ENCODE data around the gene GCDH.
"Not testable (repeated sequence)": the region's sequence is repeated elsewhere in the genome, so short reads cannot be mapped to it uniquely, and the experiment has no call there.

Gene GCDH

GRCh38 chr19:12890787-12891552 lies at the start of gene GCDH:
Gene GCDH, plus strand, starts transcription at chr19:12891160. Its CDS starts 145 bp downstream, at chr19:12891305.
- DNase-seq = peak; percentile 91

GRCh38 chr19:12842511-12842910 lies 48.4 kb upstream of the GCDH start:
- no peak for DNase-seq

- no peak for DNase-seq
These were observed 47.6 kb upstream of the GCDH start for GRCh38 chr19:12843328-12843727.

GRCh38 chr19:12843999-12844732 lies 46.8 kb upstream of the GCDH start:
- DNase-seq = no peak

- DNase-seq = not testable (repeated sequence)
These were observed 44.3 kb upstream of the GCDH start for GRCh38 chr19:12846613-12847012.

GRCh38 chr19:12847159-12848139 lies 43.5 kb upstream of the GCDH start:
- DNase-seq = peak; percentile 83

GRCh38 chr19:12856653-12857052 lies 34.3 kb upstream of the GCDH start:
- no peak for DNase-seq

- DNase-seq = no peak
These were observed 32.7 kb upstream of the GCDH start for GRCh38 chr19:12858041-12858928.

GRCh38 chr19:12859546-12859945 lies 31.4 kb upstream of the GCDH start:
- no peak for DNase-seq

GRCh38 chr19:12864143-12864542 lies 26.8 kb upstream of the GCDH start:
- DNase-seq = no peak

- DNase-seq = no peak
These were observed 25.9 kb upstream of the GCDH start for GRCh38 chr19:12864721-12865715.

GRCh38 chr19:12865746-12866415 lies 25.1 kb upstream of the GCDH start:
- DNase-seq = no peak

- DNase-seq = no peak
These were observed 24.4 kb upstream of the GCDH start for GRCh38 chr19:12866416-12867119.

GRCh38 chr19:12867120-12868099 lies 23.6 kb upstream of the GCDH start:
- peak; percentile 54 for DNase-seq

- no peak for DNase-seq
These were observed 22.3 kb upstream of the GCDH start for GRCh38 chr19:12868540-12869112.

GRCh38 chr19:12871681-12872080 lies 19.3 kb upstream of the GCDH start:
- no peak for DNase-seq

GRCh38 chr19:12872255-12872654 lies 18.7 kb upstream of the GCDH start:
- no peak for DNase-seq

Measured in activated T-cell treated with anti-CD3 and anti-CD28 coated beads for 4 hours (primary cell).